ENCODE data around the gene STK17B.

DNA sequence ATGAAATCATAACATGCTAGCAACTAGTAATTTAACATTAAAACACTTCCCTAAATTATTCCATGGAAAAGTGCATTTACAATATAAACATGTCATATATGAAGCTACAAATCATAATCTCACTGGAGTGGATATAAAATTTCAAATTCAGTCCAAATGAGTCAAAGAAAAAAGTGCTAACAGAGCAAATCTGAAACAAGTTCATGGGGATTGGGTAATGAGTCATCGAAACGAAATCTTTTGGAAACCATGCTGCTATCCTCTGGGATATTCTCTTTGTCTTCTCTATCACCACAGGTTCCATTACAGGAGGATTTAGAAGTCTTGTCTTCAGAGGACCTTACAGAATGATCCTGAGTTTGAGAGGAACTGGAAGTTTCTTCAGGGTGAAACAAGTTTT, 34.1 kb downstream of the STK17B start:
- TF ChIP-seq EP300 (IDR thresholded peaks at IDR 0.05; ENCODE audit: borderline replicate concordance in 1 of 2, low read depth in 2 of 2, low read length in 2 of 2) (no peak), POLR2A (IDR thresholded peaks at IDR 0.05; ENCODE audit: control extremely low read depth in 1 of 2, low read depth in 2 of 2, low read length in 2 of 2) (no peak), TBP (IDR thresholded peaks at IDR 0.05; ENCODE audit: low read depth, low read length) (no peak), EZH2 (IDR thresholded peaks at IDR 0.05; ENCODE audit: low read depth, low read length, severe bottlenecking) (no peak), MAFK (IDR thresholded peaks at IDR 0.05; ENCODE audit: low read depth, low read length) (no peak), ZNF274 (IDR thresholded peaks at IDR 0.05; ENCODE audit: borderline replicate concordance, extremely low read depth, low read length) (no peak), BRCA1 (IDR thresholded peaks at IDR 0.05; ENCODE audit: low read depth, low read length) (no peak), GABPA (IDR thresholded peaks at IDR 0.05; ENCODE audit: borderline replicate concordance, insufficient read depth, low read length) (no peak), SAP30 (IDR thresholded peaks at IDR 0.05; ENCODE audit: insufficient read depth, insufficient replicate concordance, low read length) (no peak), HDAC2 (IDR thresholded peaks at IDR 0.05; ENCODE audit: borderline replicate concordance in 1 of 2, low read depth in 2 of 2, low read length in 2 of 2) (no peak)
- TF ChIP-seq, protein P1, sequence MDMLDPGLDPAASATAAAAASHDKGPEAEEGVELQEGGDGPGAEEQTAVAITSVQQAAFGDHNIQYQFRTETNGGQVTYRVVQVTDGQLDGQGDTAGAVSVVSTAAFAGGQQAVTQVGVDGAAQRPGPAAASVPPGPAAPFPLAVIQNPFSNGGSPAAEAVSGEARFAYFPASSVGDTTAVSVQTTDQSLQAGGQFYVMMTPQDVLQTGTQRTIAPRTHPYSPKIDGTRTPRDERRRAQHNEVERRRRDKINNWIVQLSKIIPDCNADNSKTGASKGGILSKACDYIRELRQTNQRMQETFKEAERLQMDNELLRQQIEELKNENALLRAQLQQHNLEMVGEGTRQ (IDR thresholded peaks at IDR 0.05; ENCODE audit: low read length), result no peak
- TF ChIP-seq, protein P2, sequence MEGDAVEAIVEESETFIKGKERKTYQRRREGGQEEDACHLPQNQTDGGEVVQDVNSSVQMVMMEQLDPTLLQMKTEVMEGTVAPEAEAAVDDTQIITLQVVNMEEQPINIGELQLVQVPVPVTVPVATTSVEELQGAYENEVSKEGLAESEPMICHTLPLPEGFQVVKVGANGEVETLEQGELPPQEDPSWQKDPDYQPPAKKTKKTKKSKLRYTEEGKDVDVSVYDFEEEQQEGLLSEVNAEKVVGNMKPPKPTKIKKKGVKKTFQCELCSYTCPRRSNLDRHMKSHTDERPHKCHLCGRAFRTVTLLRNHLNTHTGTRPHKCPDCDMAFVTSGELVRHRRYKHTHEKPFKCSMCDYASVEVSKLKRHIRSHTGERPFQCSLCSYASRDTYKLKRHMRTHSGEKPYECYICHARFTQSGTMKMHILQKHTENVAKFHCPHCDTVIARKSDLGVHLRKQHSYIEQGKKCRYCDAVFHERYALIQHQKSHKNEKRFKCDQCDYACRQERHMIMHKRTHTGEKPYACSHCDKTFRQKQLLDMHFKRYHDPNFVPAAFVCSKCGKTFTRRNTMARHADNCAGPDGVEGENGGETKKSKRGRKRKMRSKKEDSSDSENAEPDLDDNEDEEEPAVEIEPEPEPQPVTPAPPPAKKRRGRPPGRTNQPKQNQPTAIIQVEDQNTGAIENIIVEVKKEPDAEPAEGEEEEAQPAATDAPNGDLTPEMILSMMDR (IDR thresholded peaks at IDR 0.05; ENCODE audit: control extremely low read depth in 1 of 3, insufficient read depth in 1 of 3, low read depth in 1 of 3, low read length in 3 of 3), result no peak

Data from H1 (cell line).